ENCODE measurements around the gene BEAN1. TPM values are rescaled to one million over a fixed set of nuclear protein-coding genes. Genes with fewer than 3 reads are reported as not detected.

Gene BEAN1
- total RNA-seq, 6 experiments from 2014 or later: not detected

DNA sequence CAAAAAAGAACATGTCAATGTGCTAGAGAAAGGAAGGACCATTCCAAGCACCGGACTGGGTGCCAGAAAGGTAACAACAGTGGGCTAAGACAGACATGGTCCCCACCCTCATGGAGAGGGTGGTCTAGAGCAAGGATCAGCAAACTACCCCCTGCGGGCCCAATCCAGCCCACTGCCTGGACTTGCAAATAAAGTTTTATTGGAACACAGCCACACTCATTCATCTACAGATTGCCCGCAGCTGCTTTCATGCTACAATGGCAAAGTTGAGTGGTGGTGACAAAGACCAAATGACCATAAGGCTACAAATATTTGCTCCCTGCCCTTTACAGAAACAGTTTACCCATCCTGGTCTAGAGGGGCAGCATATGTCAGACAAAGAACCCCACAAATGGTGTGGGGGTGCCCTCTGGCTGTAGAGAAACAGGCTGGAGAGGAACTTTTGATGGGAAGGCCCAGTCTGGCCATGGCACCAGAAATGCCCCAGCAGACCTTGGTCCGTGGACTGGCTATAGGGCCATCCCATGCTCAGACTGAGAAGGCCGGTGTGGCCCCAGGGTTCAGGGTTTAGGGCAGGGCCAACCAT is 45.4 kb upstream of the BEAN1 start:
- Mint-ChIP-seq H3K4me1 (ENCODE audit: low read depth) (peaks cover 28% of the 10 kb centered on the region), H3K9me3 (no peaks in the 10 kb centered on the region), H3K27me3 (ENCODE audit: insufficient read depth) (peaks cover 14% of the 10 kb centered on the region), H3K36me3 (ENCODE audit: low read depth) (peaks cover 5% of the 10 kb centered on the region; the same call in 1 of the 2 replicates), H3K27ac (peak overlapping the region; percentile 84; the same call in 1 of the 2 replicates), H3K4me3 (no peak overlapping the region)
- TF ChIP-seq, protein P1, sequence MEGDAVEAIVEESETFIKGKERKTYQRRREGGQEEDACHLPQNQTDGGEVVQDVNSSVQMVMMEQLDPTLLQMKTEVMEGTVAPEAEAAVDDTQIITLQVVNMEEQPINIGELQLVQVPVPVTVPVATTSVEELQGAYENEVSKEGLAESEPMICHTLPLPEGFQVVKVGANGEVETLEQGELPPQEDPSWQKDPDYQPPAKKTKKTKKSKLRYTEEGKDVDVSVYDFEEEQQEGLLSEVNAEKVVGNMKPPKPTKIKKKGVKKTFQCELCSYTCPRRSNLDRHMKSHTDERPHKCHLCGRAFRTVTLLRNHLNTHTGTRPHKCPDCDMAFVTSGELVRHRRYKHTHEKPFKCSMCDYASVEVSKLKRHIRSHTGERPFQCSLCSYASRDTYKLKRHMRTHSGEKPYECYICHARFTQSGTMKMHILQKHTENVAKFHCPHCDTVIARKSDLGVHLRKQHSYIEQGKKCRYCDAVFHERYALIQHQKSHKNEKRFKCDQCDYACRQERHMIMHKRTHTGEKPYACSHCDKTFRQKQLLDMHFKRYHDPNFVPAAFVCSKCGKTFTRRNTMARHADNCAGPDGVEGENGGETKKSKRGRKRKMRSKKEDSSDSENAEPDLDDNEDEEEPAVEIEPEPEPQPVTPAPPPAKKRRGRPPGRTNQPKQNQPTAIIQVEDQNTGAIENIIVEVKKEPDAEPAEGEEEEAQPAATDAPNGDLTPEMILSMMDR (IDR thresholded peaks at IDR 0.05): no peak
- DNase-seq: no peak

DNA sequence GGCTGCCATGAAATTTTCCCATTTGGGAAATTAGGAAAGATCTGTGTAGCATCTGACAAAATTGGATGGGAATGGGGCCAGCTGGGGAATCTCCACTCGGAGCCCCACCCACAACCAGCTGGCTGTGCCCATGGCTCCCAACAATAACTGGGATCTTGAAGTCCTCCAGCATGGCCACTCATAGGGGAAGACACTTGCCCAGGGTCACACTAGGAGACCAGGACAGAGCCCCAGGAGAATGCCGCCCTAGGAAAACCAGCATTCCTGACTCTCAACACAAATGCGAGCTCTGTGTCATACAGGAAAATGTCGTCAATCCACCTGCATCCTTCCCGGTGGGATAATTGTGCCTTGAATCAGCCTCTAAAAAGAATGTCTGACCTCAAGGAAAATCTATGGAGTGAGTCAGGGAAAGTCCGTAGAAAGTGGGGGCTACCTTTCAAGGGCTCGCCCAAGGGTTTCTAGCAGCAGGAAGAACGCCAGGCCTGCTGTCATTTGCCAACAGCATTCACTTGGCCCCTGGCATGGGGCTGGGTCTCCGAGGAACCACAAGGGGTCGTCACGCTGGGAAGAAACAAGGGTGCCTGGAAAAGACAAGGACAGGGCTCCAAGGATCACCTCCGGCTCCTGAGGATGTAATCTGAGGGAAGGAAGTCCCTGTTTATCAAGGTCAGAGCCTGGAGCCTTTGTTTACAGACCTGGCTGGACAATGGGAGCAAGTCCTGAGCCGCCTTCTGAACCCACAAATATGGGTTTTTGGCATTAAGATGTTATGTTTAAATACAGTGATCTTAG is 44.7 kb upstream of the BEAN1 start:
- peaks cover 28% of the 10 kb centered on the region for H3K4me1 Mint-ChIP-seq (ENCODE audit: low read depth)
- H3K4me3 Mint-ChIP-seq: peak overlapping the region; percentile 57
- peaks cover 10% of the 10 kb centered on the region for H3K27me3 Mint-ChIP-seq (ENCODE audit: insufficient read depth)
- H3K9me3 Mint-ChIP-seq: no peaks in the 10 kb centered on the region
- peaks cover 5% of the 10 kb centered on the region; the same call in 1 of the 2 replicates for H3K36me3 Mint-ChIP-seq (ENCODE audit: low read depth)
- DNase-seq: peak; percentile 80
- TF ChIP-seq, protein P1 (IDR thresholded peaks at IDR 0.05): no peak; the same call in 1 of the 2 replicates
- peak overlapping the region; percentile 84 for H3K27ac Mint-ChIP-seq

DNA sequence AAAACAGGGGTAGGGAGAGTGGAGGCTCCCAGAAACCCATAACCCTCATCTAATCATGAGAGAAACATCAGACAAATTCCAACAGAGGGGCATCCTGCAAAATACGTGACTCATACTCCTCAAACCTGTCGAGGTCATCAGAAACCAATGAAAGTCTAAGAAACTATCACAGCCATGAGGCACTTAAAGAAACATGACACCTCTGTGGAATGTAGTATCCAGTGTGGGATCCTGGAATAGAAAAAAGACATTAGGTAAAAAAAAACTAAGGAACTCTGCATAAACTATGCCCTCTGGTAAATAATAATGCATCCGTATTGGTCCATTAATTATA is 44.2 kb upstream of the BEAN1 start:
- TF ChIP-seq, protein P1 (IDR thresholded peaks at IDR 0.05): no peak
- DNase-seq: peak; percentile 70
- H3K27ac Mint-ChIP-seq: peak overlapping the region; percentile 84
- H3K27me3 Mint-ChIP-seq (ENCODE audit: insufficient read depth): peaks cover 13% of the 10 kb centered on the region
- no peaks in the 10 kb centered on the region for H3K9me3 Mint-ChIP-seq
- peak overlapping the region; percentile 57 for H3K4me3 Mint-ChIP-seq
- peaks cover 28% of the 10 kb centered on the region for H3K4me1 Mint-ChIP-seq (ENCODE audit: low read depth)
- H3K36me3 Mint-ChIP-seq (ENCODE audit: low read depth): peaks cover 5% of the 10 kb centered on the region; the same call in 1 of the 2 replicates

DNA sequence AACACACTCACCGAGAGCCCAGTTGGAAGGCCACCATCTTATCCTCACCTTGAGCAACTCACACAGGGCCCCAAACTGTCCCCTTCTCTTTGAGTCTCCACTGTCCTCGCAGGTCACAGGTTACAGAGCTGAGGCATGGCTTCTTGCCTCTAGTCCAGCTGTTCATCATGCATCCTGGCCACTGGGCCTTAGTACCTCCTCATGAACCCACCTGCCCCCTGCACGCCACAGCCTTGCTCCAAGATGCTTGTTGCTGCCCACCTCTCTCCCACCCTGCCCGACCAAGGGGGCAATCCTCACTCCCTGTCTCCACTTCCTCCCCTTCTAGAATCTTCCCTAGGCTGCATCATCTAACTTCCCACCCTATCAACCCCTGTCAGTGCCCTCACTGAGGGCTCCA is 43.5 kb upstream of the BEAN1 start:
- Mint-ChIP-seq H3K36me3 (ENCODE audit: low read depth) (peaks cover 5% of the 10 kb centered on the region; the same call in 1 of the 2 replicates), H3K27me3 (ENCODE audit: insufficient read depth) (peaks cover 15% of the 10 kb centered on the region), H3K9me3 (no peaks in the 10 kb centered on the region), H3K27ac (no peak overlapping the region; the same call in 1 of the 2 replicates), H3K4me1 (ENCODE audit: low read depth) (peaks cover 28% of the 10 kb centered on the region), H3K4me3 (no peak overlapping the region)
- DNase-seq: no peak
- TF ChIP-seq, protein P1 (IDR thresholded peaks at IDR 0.05): no peak

DNA sequence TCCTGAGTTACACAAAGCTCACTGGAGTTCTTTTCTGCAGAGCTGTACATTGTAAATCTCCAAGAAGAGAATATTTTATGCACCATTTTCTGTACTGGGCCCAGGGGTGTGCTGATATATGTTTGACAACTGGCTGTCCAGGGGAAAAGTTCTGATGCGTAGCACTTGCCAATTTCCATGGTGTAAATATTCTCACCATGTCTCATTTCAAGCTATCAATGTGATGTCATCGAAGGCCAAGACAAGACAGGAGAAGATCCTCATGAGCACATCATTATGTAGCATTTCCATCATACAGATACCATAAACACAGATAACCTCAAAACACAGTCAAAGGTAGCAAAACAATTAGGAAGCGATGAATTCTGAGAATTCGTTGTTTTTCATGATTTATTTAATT is 41.7 kb upstream of the BEAN1 start:
- Mint-ChIP-seq H3K27ac (no peak overlapping the region), H3K4me1 (ENCODE audit: low read depth) (peaks cover 28% of the 10 kb centered on the region), H3K27me3 (ENCODE audit: insufficient read depth) (peaks cover 11% of the 10 kb centered on the region), H3K36me3 (ENCODE audit: low read depth) (peaks cover 3% of the 10 kb centered on the region; the same call in 1 of the 2 replicates), H3K9me3 (no peaks in the 10 kb centered on the region), H3K4me3 (no peak overlapping the region)
- TF ChIP-seq, protein P1 (IDR thresholded peaks at IDR 0.05): no peak
- no peak for DNase-seq
